ENCODE results near the gene CCDC12. TPM values are rescaled to one million over a fixed set of nuclear protein-coding genes. Genes with fewer than 3 reads are reported as not detected.

CCDC12 gene
- polyA plus RNA-seq, 1 of the 3 experiments (the other 2 are of a cell fraction) = 105 TPM

GRCh38 chr3:46981932-46982471 is 5.5 kb upstream of the CCDC12 start:
- Histone ChIP-seq H3F3A (replicated peaks; ENCODE audit: insufficient read depth) (no peaks in the 10 kb centered on the region), H3K27ac (ENCODE audit: low read depth in 2 of 2, low read length in 1 of 2) (no peak overlapping the region), H3K4me3 (ENCODE audit: low read depth in 2 of 2, low read length in 1 of 2) (no peak overlapping the region), H3K27me3 (ENCODE audit: insufficient read depth) (no peaks in the 10 kb centered on the region), H4K20me1 (ENCODE audit: insufficient read depth) (no peaks in the 10 kb centered on the region), H3K9me2 (no peaks in the 10 kb centered on the region), H3K4me2 (no peak overlapping the region), H3K9me3 (no peaks in the 10 kb centered on the region), H3K9ac (no peak overlapping the region), H3K4me1 (ENCODE audit: control insufficient read depth in 1 of 2, insufficient read depth in 2 of 2, low read depth in 1 of 2, low read length in 1 of 2) (peaks cover 2 to 19% of the 10 kb centered on the region in 2 experiments; a peak in 1 of 4 replicates), H2AFZ (ENCODE audit: low read depth) (no peak overlapping the region), H3K36me3 (replicated peaks in 1 of 2; ENCODE audit: control insufficient read depth in 1 of 2, insufficient read depth in 2 of 2, low read length in 1 of 2) (no peaks in the 10 kb centered on the region), H3K79me2 (ENCODE audit: insufficient read depth) (peaks cover 4% of the 10 kb centered on the region; the same call in 1 of the 2 replicates)
- POLR2A ChIA-PET = no interaction called here
- DNase-seq = no peak
- TF ChIP-seq FOSL2 (IDR thresholded peaks at IDR 0.05; ENCODE audit: borderline replicate concordance, low read depth) = no peak
- no peak for TF ChIP-seq RAD21 (IDR thresholded peaks at IDR 0.05; ENCODE audit: low read length)
- no peak for TF ChIP-seq SMC3 (IDR thresholded peaks at IDR 0.05; ENCODE audit: low read depth, low read length)
- no peak for TF ChIP-seq RCOR1 (IDR thresholded peaks at IDR 0.05; ENCODE audit: low read length)
- TF ChIP-seq TEAD4 (IDR thresholded peaks at IDR 0.05; ENCODE audit: borderline replicate concordance, insufficient read depth) = no peak
- no peak for TF ChIP-seq RXRA (IDR thresholded peaks at IDR 0.05; ENCODE audit: borderline replicate concordance, low read depth)
- no peak for TF ChIP-seq ZBTB33 (IDR thresholded peaks at IDR 0.05; ENCODE audit: borderline replicate concordance, low read depth)
- TF ChIP-seq IRF3 (IDR thresholded peaks at IDR 0.05; ENCODE audit: low read depth, low read length) = no peak
- no peak for TF ChIP-seq USF1 (IDR thresholded peaks at IDR 0.05; ENCODE audit: borderline replicate concordance, low read depth)
- no peak for TF ChIP-seq YY1 (IDR thresholded peaks at IDR 0.05; ENCODE audit: low read depth)
- no peak for TF ChIP-seq REST (IDR thresholded peaks at IDR 0.05; ENCODE audit: low read depth, low read length)
- no peak for TF ChIP-seq MXI1 (IDR thresholded peaks at IDR 0.05; ENCODE audit: low read depth, low read length)
- no peak for TF ChIP-seq MEF2A (IDR thresholded peaks at IDR 0.05; ENCODE audit: borderline replicate concordance, low read depth)
- no peak for TF ChIP-seq POLR2AphosphoS5 (IDR thresholded peaks at IDR 0.05; ENCODE audit: low read depth, low read length)
- no peak for TF ChIP-seq RFX5 (IDR thresholded peaks at IDR 0.05; ENCODE audit: low read length)
- CTCF ChIA-PET = interaction anchor here (0.5 to 6.8 kb wide), 8 partner anchors 17 to 493 kb away, joined by 3 to 29 read pairs (median 4); no protein-coding TSS in a partner anchor
- 50% methylated on average over 2 of the region's 5 CpGs for WGBS (ENCODE audit: low lambda C conversion rate)

Data from SK-N-SH (cell line).